NCI-H510A (cell line): Measurements from ENCODE around the gene PARD3B.

Source experiments
- DNase-seq: peaks from one replicate; lab custom pipeline; 2025; lab: John Stamatoyannopoulos, UW

Gene PARD3B

DNA sequence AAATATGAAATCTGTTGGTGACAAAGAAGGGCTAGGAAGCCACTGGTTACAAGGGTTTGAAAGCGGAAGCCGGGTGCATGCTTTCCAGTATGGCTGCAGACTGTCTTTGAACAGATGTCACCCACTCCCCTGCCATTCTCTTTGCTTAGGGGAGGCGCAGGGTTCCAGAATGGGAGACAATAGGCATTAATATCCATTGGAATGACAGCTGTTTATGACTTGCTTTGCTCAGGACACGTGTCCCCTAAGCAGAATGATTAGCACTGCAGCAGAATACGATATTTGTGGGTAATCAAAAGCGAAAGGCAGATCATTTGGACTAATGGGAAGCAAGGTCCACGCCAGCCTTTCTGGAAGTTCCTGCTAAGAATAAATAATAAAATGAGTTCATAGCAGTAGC lies 1111.2 kb downstream of the PARD3B start:
- DNase-seq = no peak

DNA sequence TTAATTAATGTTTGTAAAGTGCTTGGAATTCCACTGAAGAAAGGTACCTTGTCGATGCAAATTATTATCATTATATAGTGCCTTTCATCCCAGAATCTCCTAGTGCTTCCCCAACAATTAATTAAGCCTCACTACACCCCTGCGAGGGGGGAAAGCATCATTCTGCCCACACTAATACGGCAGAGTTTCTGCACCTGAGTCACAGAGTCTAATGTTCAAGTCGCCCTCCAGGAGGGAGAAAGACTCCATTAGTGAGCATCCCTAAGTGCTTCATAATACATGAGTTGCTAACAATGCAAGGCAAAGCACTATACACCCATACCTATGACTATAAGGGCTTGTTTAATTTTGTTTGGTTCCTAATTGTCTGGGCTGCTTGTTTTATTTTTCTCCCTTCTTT lies 1111.7 kb downstream of the PARD3B start:
- no peak for DNase-seq

DNA sequence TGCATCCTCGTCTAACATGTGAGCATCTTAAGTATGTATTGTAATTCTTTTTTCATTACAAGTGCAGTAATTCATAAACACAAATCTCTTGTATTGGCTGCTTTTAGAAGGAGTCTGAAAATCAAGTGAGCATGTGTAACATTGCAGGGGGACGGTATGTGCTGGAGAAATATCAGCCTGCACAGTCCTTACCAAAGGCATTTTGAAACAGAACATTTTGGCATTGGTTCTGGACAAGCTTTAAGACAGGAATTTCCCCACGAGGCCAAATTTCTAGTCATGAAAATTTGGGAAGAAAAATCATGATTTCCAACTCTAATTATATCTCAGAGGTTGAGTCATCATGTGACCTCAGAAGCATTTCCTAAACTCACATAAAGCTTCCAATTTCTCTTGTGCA lies 1112.3 kb downstream of the PARD3B start:
- DNase-seq = no peak

DNA sequence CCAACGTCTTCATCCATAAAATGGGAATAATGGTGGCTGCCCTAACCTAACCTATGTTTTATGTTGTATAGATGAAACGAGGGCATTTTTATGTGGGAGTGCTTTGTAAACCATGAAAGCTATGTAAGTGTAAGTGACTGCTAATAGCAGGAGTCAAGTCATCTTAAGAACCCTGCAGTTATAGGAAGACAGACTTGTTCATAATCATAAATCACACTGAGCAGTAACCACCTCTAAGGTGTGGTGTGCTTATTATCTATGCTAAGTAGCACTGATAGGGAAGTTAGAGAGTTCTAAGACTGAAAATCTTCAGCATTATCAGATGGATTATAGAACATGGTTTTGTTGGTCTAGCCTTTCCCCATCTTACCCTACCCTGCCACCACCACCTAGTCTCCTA lies 1112.8 kb downstream of the PARD3B start:
- DNase-seq = no peak

DNA sequence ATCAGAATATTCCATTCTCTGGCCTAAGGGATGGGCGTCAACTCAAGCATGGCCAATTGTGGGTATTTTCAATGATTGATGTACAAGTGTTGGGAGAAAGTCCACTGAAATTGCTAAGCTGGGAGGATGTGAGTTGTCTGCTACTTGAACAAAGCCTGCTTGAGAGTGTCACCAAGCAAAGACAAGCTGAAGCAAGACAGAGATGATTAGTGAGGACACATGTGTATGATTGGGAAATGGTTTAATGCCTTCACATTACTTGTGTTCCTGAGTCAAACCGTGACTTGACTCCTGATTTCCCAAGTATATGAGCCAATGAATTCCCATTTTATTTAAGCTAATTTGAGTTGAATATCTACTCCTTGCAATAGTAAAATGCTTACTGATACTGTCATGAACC lies 1113.3 kb downstream of the PARD3B start:
- no peak for DNase-seq

DNA sequence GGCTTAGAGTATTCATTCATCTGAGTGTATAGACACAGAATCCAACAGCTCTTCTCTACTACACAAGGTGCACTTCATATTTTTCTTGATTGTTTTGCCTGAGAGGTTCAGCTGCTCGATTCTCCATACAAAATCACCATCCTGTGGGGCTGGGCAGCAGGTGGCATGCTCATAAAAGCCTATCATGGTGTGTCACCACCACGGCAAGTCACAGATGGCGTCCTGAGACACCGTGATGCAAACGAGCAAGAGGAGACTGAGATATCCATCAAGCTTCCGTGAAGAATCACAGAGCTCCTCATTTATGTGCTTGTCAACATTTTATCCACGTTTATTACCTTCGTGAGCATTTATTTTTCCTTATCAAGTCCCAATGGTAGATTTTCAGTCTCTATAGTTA lies 1114.6 kb downstream of the PARD3B start:
- no peak for DNase-seq

DNA sequence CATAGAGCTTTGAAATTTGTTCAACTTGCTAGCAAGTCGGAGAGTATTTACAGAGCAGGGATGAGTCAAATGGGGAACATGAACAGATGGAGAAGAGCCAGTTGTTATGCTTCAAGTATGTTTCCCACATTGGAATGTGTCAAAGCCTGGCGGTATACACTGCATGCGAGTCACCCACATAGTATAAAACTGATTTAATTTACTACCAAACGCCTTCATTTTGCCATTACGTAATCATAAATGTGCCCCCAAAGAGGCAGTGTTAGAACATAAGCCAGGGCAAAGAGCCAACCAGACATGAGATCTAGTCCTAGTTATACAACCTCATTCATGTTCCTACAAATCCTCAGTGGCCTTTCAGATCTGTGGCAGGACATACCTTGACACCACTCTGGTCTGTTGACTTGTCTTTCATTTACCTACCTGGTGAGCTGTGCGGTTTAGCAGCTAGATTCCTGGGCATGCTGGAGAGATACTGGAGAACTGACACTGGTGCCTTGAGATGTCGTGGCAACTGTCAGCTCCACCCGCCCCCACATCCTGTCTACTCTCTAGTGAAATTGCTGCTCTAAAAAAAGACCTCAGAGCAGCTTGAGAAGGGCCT lies 1115.3 kb downstream of the PARD3B start:
- no peak for DNase-seq

DNA sequence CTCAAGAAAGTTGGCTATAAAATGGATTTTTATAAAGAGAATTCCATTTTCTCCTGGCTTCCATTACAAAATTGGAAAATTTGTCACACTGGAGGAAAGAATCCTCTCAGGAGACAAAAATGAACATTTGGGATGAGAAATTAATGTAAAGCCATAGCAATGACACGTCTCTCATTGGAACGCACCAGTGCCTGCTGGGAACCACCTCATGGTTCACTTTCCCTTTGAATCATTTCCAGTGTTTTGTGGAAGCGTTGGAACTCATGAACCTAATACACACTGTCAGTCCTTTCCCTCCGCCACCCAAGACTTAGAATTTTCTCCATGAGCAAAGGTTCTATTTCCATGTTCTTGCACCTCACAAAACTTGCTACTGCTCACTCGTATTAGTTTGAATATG lies 1116.0 kb downstream of the PARD3B start:
- DNase-seq = no peak

DNA sequence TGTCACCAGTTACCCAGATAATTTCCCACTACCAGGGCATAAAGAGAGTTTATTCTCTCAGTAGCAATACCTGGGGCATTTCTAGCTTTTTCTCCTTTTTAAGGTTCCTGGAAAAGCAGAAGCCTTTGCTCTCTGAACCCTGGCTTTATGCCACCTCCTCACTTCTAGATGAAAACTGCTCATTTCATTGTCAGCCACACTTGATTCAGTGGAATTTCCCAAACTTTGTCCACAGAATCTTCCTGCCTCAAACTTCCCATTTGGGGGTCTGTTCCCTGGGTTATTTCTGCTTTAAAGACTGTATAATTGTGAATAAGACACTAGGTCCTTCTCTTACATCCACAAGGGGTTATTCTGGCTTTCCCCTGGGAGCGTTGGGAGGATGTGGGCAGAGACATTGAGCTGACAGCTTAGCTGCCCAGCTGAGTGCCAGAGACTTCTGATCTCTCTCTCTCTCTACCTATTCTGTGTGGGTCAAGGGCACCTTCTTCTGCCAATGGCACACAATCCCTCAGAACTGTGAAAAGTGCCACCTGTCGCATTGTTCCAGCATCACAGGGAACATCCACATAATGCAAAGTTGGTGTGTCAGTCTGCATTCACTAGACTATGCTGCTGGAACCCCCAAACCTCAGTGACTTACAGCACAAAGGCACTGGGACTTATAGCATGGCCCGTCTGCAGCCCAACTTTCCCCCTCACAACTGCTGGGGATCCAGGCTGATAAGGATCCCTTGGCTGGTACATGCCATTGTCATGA lies 1117.1 kb downstream of the PARD3B start:
- DNase-seq = no peak

DNA sequence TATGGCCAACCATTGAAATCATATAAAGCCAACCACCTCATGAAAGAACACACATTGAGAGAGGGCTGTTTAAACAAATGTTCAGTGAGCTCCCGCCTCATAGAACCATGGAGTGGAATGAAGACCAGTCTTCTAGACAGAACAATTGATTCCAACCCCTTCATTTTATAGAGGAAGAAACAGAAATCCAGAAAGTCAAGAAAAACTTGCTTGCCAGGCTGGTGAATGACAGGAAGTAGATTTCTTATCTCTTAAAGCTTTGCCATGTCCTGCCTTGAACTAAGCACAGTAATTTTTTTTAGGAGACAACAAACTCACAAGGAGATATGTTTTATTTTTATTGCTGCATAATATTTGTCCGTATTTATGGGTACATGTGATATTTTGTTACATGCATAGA lies 1120.5 kb downstream of the PARD3B start:
- no peak for DNase-seq
